B cell (primary cell): ENCODE results near the gene CCDC13. TPM values are rescaled to one million over a fixed set of nuclear protein-coding genes. Genes with fewer than 3 reads are reported as not detected.

Experiments used
- ATAC-seq: fragments of 200-7000 bp; cut with Tn5 transposase; one replicate; pipeline ENCODE4 v1.10.0; 2021; ENCODE audit warnings: low read depth, mild to moderate bottlenecking, moderate number of reproducible peaks, moderate library complexity
- CTCF ChIA-PET: fragments of 350-600 bp; sonication (Branson Sonifier 250); formaldehyde crosslinking; loops from one replicate; lab custom pipeline; 2021; ENCODE audit warnings: antibody characterized with exemption, inconsistent platforms; lab: Charles Lee
- POLR2A ChIA-PET: fragments of 350-600 bp; sonication (Branson Sonifier 250); formaldehyde crosslinking; loops from one replicate; lab custom pipeline; 2021; ENCODE audit warnings: antibody characterized with exemption; lab: Charles Lee
- DNase-seq: peaks from one replicate; pipeline ENCODE4 v3.0.0; 2013
- H2AFZ ChIP-seq: 2 replicates; pipeline ENCODE4 v1.6.1; 2012; ENCODE audit warnings: mild to moderate bottlenecking, low read depth, low read length; ENCODE audit not compliant: insufficient read depth, poor library complexity, severe bottlenecking
- H3K27ac ChIP-seq, 2 donors: 1 replicate in 1 of 2; 2 replicates in 1 of 2; pipeline ENCODE4 v1.5.1; 2012 to 2013; ENCODE audit warnings: low read length in 2 of 2, mild to moderate bottlenecking in 2 of 2, moderate library complexity in 1 of 2
- H3K27me3 ChIP-seq, 4 experiments: fragments of 200-600 bp in 1 of 4; sonication (generic) in 1 of 4; replicated peaks in 1 of 4; 1 replicate in 2 of 4; 2 replicates in 2 of 4; pipeline versions ENCODE4 v1.6.1 to v1.7.0; 2013 to 2016; ENCODE audit warnings: low read length in 3 of 4, mild to moderate bottlenecking in 2 of 4, mixed read lengths in 1 of 4, moderate library complexity in 1 of 4; ENCODE audit not compliant: insufficient read depth in 4 of 4, control insufficient read depth in 3 of 4; ENCODE audit errors: control extremely low read depth in 1 of 4
- H3K36me3 ChIP-seq, 2 experiments: replicated peaks in 1 of 2; 1 replicate in 1 of 2; 2 replicates in 1 of 2; pipeline versions ENCODE4 v1.6.1 to v1.7.1; 2013; ENCODE audit warnings: low read length in 1 of 2; ENCODE audit not compliant: insufficient read depth in 2 of 2, control insufficient read depth in 1 of 2; ENCODE audit errors: control extremely low read depth in 1 of 2, extremely low read depth in 1 of 2
- H3K4me1 ChIP-seq, 2 donors: fragments of 200-600 bp in 1 of 2; sonication (generic) in 1 of 2; 1 replicate in 1 of 2; 2 replicates in 1 of 2; pipeline versions ENCODE4 v1.5.1 to v1.6.1; 2013 to 2017; ENCODE audit warnings: low read length in 2 of 2; ENCODE audit not compliant: control insufficient read depth in 2 of 2, insufficient read depth in 2 of 2
- H3K4me2 ChIP-seq: replicated peaks from 2 replicates; pipeline ENCODE3; 2012; ENCODE audit warnings: mild to moderate bottlenecking, low read depth, low read length; ENCODE audit not compliant: poor library complexity, severe bottlenecking
- H3K4me3 ChIP-seq, 5 experiments: fragments of 200-600 bp in 1 of 5; sonication (generic) in 1 of 5; 1 replicate in 3 of 5; 2 replicates in 2 of 5; pipeline versions ENCODE4 v1.5.1 to v1.7.0; 2011 to 2016; ENCODE audit warnings: low read length in 4 of 5, mild to moderate bottlenecking in 4 of 5, low read depth in 2 of 5, control low read depth in 1 of 5, moderate library complexity in 1 of 5; ENCODE audit not compliant: insufficient read depth in 1 of 5; ENCODE audit errors: control extremely low read depth in 1 of 5, extremely low read depth in 1 of 5
- H3K79me2 ChIP-seq: fragments of 200-600 bp; sonication (generic); one replicate; pipeline ENCODE4 v1.6.0; 2016; ENCODE audit warnings: low read length; ENCODE audit not compliant: control insufficient read depth, insufficient read depth
- H3K9ac ChIP-seq: fragments of 200-600 bp; sonication (generic); 2 replicates; pipeline ENCODE4 v1.6.1; 2017; ENCODE audit warnings: mild to moderate bottlenecking, low read length, moderate library complexity
- H3K9me3 ChIP-seq, 3 donors: one replicate each; pipeline versions ENCODE4 v1.6.1 to v1.7.1; 2013; ENCODE audit warnings: low read length in 2 of 3; ENCODE audit not compliant: control insufficient read depth in 2 of 3, insufficient read depth in 1 of 3; ENCODE audit errors: control extremely low read depth in 1 of 3
- H4K20me1 ChIP-seq: 2 replicates; pipeline ENCODE4 v1.6.0; 2012; ENCODE audit warnings: mild to moderate bottlenecking, low read length; ENCODE audit not compliant: insufficient read depth, control insufficient read depth, poor library complexity, severe bottlenecking
- H3K27ac Mint-ChIP-seq: one replicate; pipeline ENCODE4 v1.8.0; 2021; ENCODE audit warnings: mixed read lengths
- H3K27me3 Mint-ChIP-seq: one replicate; pipeline ENCODE4 v1.8.0; 2021; ENCODE audit warnings: mixed read lengths
- H3K4me1 Mint-ChIP-seq: one replicate; pipeline ENCODE4 v1.8.0; 2021; ENCODE audit warnings: mixed read lengths
- H3K4me3 Mint-ChIP-seq: one replicate; pipeline ENCODE4 v1.8.0; 2021; ENCODE audit warnings: mixed read lengths
- H3K9me3 Mint-ChIP-seq: one replicate; pipeline ENCODE4 v1.8.0; 2022; ENCODE audit warnings: mixed read lengths; ENCODE audit not compliant: insufficient read depth
- CTCF ChIP-seq: fragments of 200-600 bp; IDR thresholded peaks from one replicate; pipeline ENCODE4 v1.8.0; 2022; ENCODE audit warnings: antibody characterized with exemption, mild to moderate bottlenecking
- EZH2 ChIP-seq: IDR thresholded peaks from 2 replicates; pipeline ENCODE4 v1.6.1; 2012; ENCODE audit warnings: borderline replicate concordance, low read depth, mild to moderate bottlenecking, moderate library complexity, low read length; ENCODE audit not compliant: insufficient read depth, poor library complexity, severe bottlenecking
- WGBS: methylation state at CpG from one replicate; pipeline ENCODE4 v1.1.5; 2013; ENCODE audit warnings: missing lambda C conversion rate; ENCODE audit not compliant: insufficient coverage; 5-methylcytosine and 5-hydroxymethylcytosine counted together
- intact Hi-C: fragments of 100-400 bp; cut with micrococcal nuclease; formaldehyde crosslinking; loops from one replicate; pipeline ENCODE4 v1.10.0; 2022
- polyA plus RNA-seq: library from polyadenylated mRNA; depleted of rRNA; stranded (reverse); fragments of >200 nt; gene quantifications from 2 replicates; pipeline ENCODE4 v1.2.3, GENCODE V29; 2012
- total RNA-seq, 2 donors: library from RNA; stranded (reverse); fragments of 120-200 nt in 1 of 2; gene quantifications; 1 replicate in 1 of 2; 2 replicates in 1 of 2; pipeline versions ENCODE4 v1.2.3 to v1.2.4, GENCODE V29; 2013 to 2022

Gene CCDC13
- total and polyA plus RNA-seq, 2 donors (not counting 1 experiment from before 2014, with no cell fraction given): 1.5 to 1.9 TPM

- no peak for DNase-seq
- H3K36me3 ChIP-seq: no peaks in the 10 kb centered on the region
- no peak overlapping the region for H3K27ac ChIP-seq
- no peak overlapping the region for H3K27ac Mint-ChIP-seq
- no peak overlapping the region for H2AFZ ChIP-seq
- no peaks in the 10 kb centered on the region for H4K20me1 ChIP-seq
- no peak overlapping the region for H3K9ac ChIP-seq
- peaks cover 0 to 5% of the 10 kb centered on the region in 2 donors for H3K4me1 ChIP-seq
- no peak overlapping the region for H3K4me3 Mint-ChIP-seq
- no peak overlapping the region for H3K4me2 ChIP-seq
- POLR2A ChIA-PET: no interaction called here
- H3K27me3 ChIP-seq: no peaks in the 10 kb centered on the region
- CTCF ChIA-PET: interaction anchor here (1.3 to 2.2 kb wide), 2 partner anchors 35 to 66 kb away, joined by 3 to 6 read pairs; no protein-coding TSS in a partner anchor
- H3K79me2 ChIP-seq: no peaks in the 10 kb centered on the region
- TF ChIP-seq EZH2 (no peak), CTCF (no peak)
- H3K27me3 Mint-ChIP-seq: peaks cover 6% of the 10 kb centered on the region
- no peak overlapping the region for H3K4me3 ChIP-seq
- no peaks in the 10 kb centered on the region for H3K9me3 ChIP-seq
- H3K4me1 Mint-ChIP-seq: peaks cover 8% of the 10 kb centered on the region
- WGBS: no CpG with 5 or more reads among the region's 2 CpGs
- no peaks in the 10 kb centered on the region for H3K9me3 Mint-ChIP-seq
- intact Hi-C loops: no loop called here
- ATAC-seq: no peak
Measured at GRCh38 chr3:42815826-42816225, 42.8 kb upstream of the CCDC13 start.

GRCh38 chr3:42814914-42815507 is 42.0 kb upstream of the CCDC13 start:
- H3K9me3 Mint-ChIP-seq: no peaks in the 10 kb centered on the region
- ATAC-seq: no peak
- intact Hi-C loops: no loop called here

More at GRCh38 chr3:42814914-42815507, 42.0 kb upstream of the CCDC13 start:
- H3K4me3 ChIP-seq: no peak overlapping the region
- no peak overlapping the region for H3K9ac ChIP-seq
- no peak overlapping the region for H3K4me2 ChIP-seq
- H3K27ac Mint-ChIP-seq: no peak overlapping the region
- H2AFZ ChIP-seq: no peak overlapping the region
- no peak for DNase-seq
- peaks cover 8% of the 10 kb centered on the region for H3K4me1 Mint-ChIP-seq
- 100% methylated on average over 1 of the region's 2 CpGs for WGBS
- peaks cover 0 to 5% of the 10 kb centered on the region in 2 donors for H3K4me1 ChIP-seq
- ChIA-PET CTCF (interaction anchor here (2.2 kb wide), 1 partner anchor 66 kb away, joined by 6 read pairs; no protein-coding TSS in a partner anchor), POLR2A (no interaction called here)
- no peaks in the 10 kb centered on the region for H3K9me3 ChIP-seq
- H3K36me3 ChIP-seq: no peaks in the 10 kb centered on the region
- H3K27me3 ChIP-seq: no peaks in the 10 kb centered on the region
- H3K79me2 ChIP-seq: no peaks in the 10 kb centered on the region
- no peak overlapping the region for H3K27ac ChIP-seq
- H3K27me3 Mint-ChIP-seq: peaks cover 4% of the 10 kb centered on the region
- H4K20me1 ChIP-seq: no peaks in the 10 kb centered on the region
- TF ChIP-seq CTCF (no peak), EZH2 (no peak)
- no peak overlapping the region for H3K4me3 Mint-ChIP-seq
